NB4 (cell line): Measurements from ENCODE around the gene GFER.

Source experiments
- DNase-seq: peaks from one replicate; pipeline ENCODE4 v3.0.0; 2010; ENCODE audit warnings: low read depth
- H3K4me3 ChIP-seq: one replicate; pipeline ENCODE4 v1.5.1; 2011; ENCODE audit warnings: mild to moderate bottlenecking, low read depth, low read length, moderate library complexity
- MYC ChIP-seq: IDR thresholded peaks from 2 replicates; pipeline ENCODE4 v1.6.1; 2011; ENCODE audit warnings: low read depth, low read length
- POLR2A ChIP-seq: IDR thresholded peaks from 2 replicates; pipeline ENCODE4 v1.6.1; 2011; ENCODE audit warnings: mild to moderate bottlenecking; ENCODE audit not compliant: insufficient read length; ENCODE audit errors: extremely low read depth
- TF ChIP-seq, protein P1 (sequence below): IDR thresholded peaks from 2 replicates; pipeline ENCODE4 v1.6.1; 2011; ENCODE audit warnings: low read depth, low read length
- TF ChIP-seq, protein P2 (sequence below): IDR thresholded peaks from one replicate; pipeline ENCODE4 v1.5.1; 2012; ENCODE audit warnings: low read depth, low read length

Gene GFER

DNA sequence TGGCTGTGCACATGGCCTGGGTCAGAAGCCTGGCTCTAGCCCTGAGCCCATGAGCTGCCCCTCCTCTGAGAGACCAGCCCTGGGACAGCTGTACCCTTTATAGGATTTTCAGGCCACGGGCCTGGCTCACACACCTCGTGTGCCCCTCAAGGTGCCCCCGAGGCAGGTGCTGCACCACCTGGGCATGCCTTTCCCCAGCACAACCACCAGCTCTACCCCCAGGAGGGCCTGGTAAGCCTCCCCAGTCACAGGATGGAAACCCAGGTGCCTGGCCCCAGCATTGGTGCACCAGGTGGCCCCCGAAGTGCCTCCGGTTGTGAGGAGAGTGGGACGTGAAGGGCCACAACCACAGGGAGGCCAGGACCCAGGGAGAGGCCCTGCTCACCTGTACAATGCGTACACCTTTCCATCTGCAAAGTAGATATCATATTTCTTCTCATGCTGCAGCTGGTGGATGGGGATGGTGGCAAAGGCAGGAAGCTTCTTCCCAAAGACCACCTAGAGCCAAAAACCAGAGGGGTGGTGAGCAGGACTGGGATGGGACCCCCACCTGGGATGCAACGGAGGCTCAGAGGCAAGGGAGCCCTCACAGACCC lies 19.3 kb downstream of the GFER start:
- no peak overlapping the region for H3K4me3 ChIP-seq
- no peak for DNase-seq
- no peak for TF ChIP-seq POLR2A

DNA sequence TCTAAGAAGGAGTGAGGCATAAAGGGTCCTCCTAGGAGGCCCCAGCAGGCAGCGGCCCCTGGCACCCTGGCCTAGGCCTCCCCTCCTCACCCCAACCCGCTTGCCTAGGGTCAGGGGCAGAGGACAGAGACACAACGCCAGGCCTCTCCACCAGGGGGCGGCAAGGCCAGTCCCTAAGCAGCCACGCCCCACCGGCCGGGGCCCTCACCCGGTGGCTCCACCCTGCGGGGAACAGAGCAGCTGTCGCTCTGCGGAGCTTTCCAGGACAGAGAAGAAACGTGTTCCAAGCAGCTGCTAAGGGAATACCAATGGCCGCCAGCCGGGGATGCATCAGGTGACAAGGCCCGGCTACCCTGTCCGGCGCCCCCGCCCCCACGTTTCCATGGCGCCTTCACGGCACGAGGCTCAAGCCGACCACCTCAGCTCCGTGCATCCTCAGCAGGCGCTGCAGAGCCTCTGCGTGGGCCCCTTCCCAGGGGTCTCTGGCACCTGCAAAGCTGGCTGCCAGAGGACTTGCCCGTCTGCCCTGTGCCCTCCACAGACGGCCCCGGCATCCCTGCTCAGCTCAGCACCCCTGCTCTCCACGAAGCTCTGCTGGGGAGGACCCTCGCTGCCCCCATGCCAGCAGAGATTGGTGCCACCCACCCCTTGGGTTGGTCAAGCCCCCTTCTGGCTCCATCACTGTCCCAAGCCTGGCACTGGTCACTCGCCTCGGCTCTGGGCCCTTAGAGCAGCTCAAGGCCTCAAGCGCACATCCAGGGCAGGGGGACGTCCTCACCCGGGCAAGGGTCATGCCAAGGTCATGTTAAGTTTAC lies 20.0 kb downstream of the GFER start:
- H3K4me3 ChIP-seq = no peak overlapping the region
- TF ChIP-seq, protein P1, sequence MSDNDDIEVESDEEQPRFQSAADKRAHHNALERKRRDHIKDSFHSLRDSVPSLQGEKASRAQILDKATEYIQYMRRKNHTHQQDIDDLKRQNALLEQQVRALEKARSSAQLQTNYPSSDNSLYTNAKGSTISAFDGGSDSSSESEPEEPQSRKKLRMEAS = peak; percentile 71
- TF ChIP-seq, protein P2, sequence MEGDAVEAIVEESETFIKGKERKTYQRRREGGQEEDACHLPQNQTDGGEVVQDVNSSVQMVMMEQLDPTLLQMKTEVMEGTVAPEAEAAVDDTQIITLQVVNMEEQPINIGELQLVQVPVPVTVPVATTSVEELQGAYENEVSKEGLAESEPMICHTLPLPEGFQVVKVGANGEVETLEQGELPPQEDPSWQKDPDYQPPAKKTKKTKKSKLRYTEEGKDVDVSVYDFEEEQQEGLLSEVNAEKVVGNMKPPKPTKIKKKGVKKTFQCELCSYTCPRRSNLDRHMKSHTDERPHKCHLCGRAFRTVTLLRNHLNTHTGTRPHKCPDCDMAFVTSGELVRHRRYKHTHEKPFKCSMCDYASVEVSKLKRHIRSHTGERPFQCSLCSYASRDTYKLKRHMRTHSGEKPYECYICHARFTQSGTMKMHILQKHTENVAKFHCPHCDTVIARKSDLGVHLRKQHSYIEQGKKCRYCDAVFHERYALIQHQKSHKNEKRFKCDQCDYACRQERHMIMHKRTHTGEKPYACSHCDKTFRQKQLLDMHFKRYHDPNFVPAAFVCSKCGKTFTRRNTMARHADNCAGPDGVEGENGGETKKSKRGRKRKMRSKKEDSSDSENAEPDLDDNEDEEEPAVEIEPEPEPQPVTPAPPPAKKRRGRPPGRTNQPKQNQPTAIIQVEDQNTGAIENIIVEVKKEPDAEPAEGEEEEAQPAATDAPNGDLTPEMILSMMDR = peak; percentile 87
- TF ChIP-seq POLR2A (no peak), MYC (no peak)

DNA sequence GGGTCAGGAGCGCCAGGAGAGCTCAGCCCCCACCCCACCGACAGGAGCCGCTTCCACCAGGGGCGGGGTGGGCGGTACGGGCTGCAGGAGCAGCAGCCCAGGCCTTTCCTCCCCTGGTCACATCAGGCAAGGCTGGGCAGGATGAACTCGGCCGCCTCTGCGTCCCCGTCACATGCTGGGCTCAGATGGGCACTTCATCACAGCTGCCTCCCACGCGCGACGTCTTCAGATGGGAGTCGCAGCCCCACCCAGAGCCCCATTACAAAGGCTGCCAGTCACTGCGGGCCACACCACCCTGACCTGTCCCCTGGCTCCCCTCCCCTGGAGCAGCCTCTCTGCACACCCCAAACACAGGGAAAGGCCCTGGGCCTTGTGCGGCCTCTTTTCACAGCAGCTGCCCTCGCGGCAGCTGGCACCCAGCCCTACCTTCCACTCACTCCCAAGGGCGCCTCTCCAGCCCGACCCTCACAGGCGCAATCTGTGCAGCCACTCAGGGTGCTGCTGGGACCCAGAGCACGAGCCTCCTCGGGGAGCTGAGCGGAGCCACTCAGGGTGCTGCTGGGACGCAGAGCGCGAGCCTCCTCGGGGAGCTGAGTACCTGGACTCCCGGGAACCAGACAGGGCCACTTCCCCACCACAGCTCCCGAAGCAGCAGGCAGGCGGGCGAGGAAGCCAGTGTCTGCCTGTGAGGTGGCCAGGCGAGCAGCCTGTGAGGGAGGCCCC lies 21.0 kb downstream of the GFER start:
- DNase-seq = no peak
- H3K4me3 ChIP-seq = no peak overlapping the region
- TF ChIP-seq POLR2A = no peak
- TF ChIP-seq MYC = no peak
- TF ChIP-seq, protein P1 = no peak
- TF ChIP-seq, protein P2 = no peak

More for the DNA sequence above, 20.0 kb downstream of the GFER start:
- DNase-seq = peak; percentile 85

DNA sequence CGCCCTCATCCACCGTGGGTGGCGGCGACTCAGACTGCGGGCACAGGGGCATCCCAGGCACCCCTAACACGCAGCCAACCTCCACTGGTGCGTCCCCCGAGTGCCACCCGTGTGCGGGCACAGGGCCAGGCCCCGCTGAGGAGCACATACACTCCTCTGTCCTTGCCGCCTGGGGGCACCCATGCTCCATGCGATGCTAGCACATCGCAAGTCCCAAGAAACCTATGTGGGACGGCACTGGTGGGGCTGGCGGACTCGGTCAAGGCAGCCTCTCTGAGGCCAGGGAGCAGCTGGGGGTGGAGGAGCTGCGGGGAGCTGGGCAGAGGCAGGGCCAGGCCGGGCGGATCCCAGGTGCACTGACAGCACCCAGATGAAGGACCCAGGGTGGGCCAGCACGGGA lies 21.7 kb downstream of the GFER start:
- DNase-seq = no peak
- no peak overlapping the region for H3K4me3 ChIP-seq
- no peak for TF ChIP-seq MYC
- no peak for TF ChIP-seq POLR2A
- TF ChIP-seq, protein P1 = no peak
- TF ChIP-seq, protein P2 = no peak

DNA sequence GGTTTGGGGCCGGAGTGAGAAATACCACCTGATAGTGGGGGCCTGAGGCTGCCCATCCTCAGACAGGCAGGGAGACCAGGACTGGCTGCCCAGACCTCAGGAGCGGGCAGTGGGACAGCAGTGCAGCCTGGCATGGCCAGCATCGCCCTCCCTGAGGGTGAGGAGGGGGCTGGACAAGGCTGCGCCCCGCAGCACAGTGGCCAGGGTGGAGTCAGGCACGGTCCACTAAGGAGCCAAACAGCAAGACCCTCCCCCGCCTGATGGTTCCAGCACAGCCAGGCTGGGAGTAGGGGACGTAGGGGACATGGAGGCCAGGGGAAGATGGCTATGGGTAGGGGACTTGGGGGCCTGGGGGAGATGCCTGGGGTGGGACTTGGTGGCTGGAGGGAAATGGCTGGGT lies 22.3 kb downstream of the GFER start:
- no peak for TF ChIP-seq MYC
- TF ChIP-seq POLR2A = no peak
- TF ChIP-seq, protein P2 = no peak
- TF ChIP-seq, protein P1 = no peak
- DNase-seq = no peak
- H3K4me3 ChIP-seq = no peak overlapping the region
